Activated T-helper 1 cell treated with anti-CD3 and anti-CD28 coated beads, Interleukin-2, amount 50 U/mL, for 16 hours (primary cell): ENCODE measurements around the gene PHF19.

Source experiments
- DNase-seq, 2 donors: peaks; one replicate each; pipeline ENCODE4 v3.0.0-alpha.2; 2020; ENCODE audit warnings: low read depth in 1 of 2, low spot score in 1 of 2

The PHF19 gene

GRCh38 chr9:120855827-120856670 is 20.9 kb downstream of the PHF19 start:
- DNase-seq = no peak

GRCh38 chr9:120854596-120855327 is 22.2 kb downstream of the PHF19 start:
- DNase-seq = no peak

GRCh38 chr9:120853198-120853597 is 23.8 kb downstream of the PHF19 start:
- DNase-seq = no peak

- no peak for DNase-seq
Observed at GRCh38 chr9:120852240-120853010, 24.6 kb downstream of the PHF19 start.

- DNase-seq = no peak
Observed at GRCh38 chr9:120851449-120851848, 25.5 kb downstream of the PHF19 start.

- DNase-seq = no peak
Observed at GRCh38 chr9:120850315-120850714, 26.7 kb downstream of the PHF19 start.

- no peak for DNase-seq
Observed at GRCh38 chr9:120846906-120847305, 30.1 kb downstream of the PHF19 start.

GRCh38 chr9:120846251-120846889 is 30.6 kb downstream of the PHF19 start:
- no peak for DNase-seq

GRCh38 chr9:120845255-120845654 is 31.7 kb downstream of the PHF19 start:
- no peak for DNase-seq

- DNase-seq = peak; percentile 78 to 90
Observed at GRCh38 chr9:120842685-120843485, 34.1 kb downstream of the PHF19 start, which contains the start of gene PSMD5. Gene PSMD5, minus strand, starts transcription at chr9:120842922. Its CDS starts 13 bp downstream, at chr9:120842909.

- no peak for DNase-seq
Observed at GRCh38 chr9:120841930-120842684, 34.9 kb downstream of the PHF19 start.

GRCh38 chr9:120839146-120839545 is 37.8 kb downstream of the PHF19 start:
- no peak for DNase-seq

GRCh38 chr9:120837921-120838320 is 39.1 kb downstream of the PHF19 start:
- DNase-seq = no peak

- no peak for DNase-seq
Observed at GRCh38 chr9:120833325-120833724, 43.7 kb downstream of the PHF19 start.

GRCh38 chr9:120832807-120833206 is 44.2 kb downstream of the PHF19 start:
- DNase-seq = no peak

GRCh38 chr9:120830865-120831264 is 46.1 kb downstream of the PHF19 start:
- no peak for DNase-seq

- DNase-seq = no peak
Observed at GRCh38 chr9:120830151-120830550, 46.8 kb downstream of the PHF19 start.

- no peak for DNase-seq
Observed at GRCh38 chr9:120829650-120830049, 47.3 kb downstream of the PHF19 start.

- no peak for DNase-seq
Observed at GRCh38 chr9:120820095-120820494, 56.9 kb downstream of the PHF19 start.
